Neural cell (in vitro differentiated cells): ENCODE measurements around the gene PCDHA7.

ENCODE experiments used
- CTCF ChIP-seq: fragments of 450-650 bp; IDR thresholded peaks from 2 replicates; pipeline ENCODE4 v1.5.1; 2014; ENCODE audit warnings: antibody characterized with exemption, mild to moderate bottlenecking, moderate library complexity; ENCODE audit not compliant: poor library complexity, severe bottlenecking
- EP300 ChIP-seq: fragments of 450-650 bp; conservative IDR thresholded peaks from 2 replicates; pipeline ENCODE4 v1.6.1; 2014; ENCODE audit warnings: antibody characterized with exemption, mild to moderate bottlenecking, moderate library complexity; ENCODE audit not compliant: poor library complexity, severe bottlenecking
- MXI1 ChIP-seq: fragments of 450-650 bp; conservative IDR thresholded peaks from 2 replicates; pipeline ENCODE4 v1.6.1; 2014; ENCODE audit warnings: antibody characterized with exemption, mild to moderate bottlenecking; ENCODE audit not compliant: poor library complexity, severe bottlenecking
- REST ChIP-seq: IDR thresholded peaks from 2 replicates; pipeline ENCODE4 v1.6.1; 2012; ENCODE audit warnings: borderline replicate concordance
- SMC3 ChIP-seq: fragments of 450-650 bp; conservative IDR thresholded peaks from 2 replicates; pipeline ENCODE4 v1.6.1; 2014; ENCODE audit warnings: antibody characterized with exemption, mild to moderate bottlenecking, moderate library complexity; ENCODE audit not compliant: poor library complexity

- TF ChIP-seq CTCF: peak; percentile 28
- TF ChIP-seq MXI1: no peak
- no peak for TF ChIP-seq SMC3
- no peak for TF ChIP-seq EP300
- TF ChIP-seq REST: no peak
Measured at GRCh38 chr5:140795259-140795641, 38.8 kb upstream of the PCDHA7 start.
